Testis (tissue), 3 donors: ENCODE measurements around the gene SLC1A3. TPM values are rescaled to one million over a fixed set of nuclear protein-coding genes. Genes with fewer than 3 reads are reported as not detected.

Source experiments
- DNase-seq: peaks from one replicate; pipeline ENCODE4 v3.0.0-alpha.2; 2019
- H3K27ac ChIP-seq, 2 donors: fragments of 200-600 bp; sonication (generic); one replicate each; pipeline ENCODE4 v1.5.1; 2019
- H3K27me3 ChIP-seq: fragments of 200-600 bp; sonication (generic); one replicate; pipeline ENCODE4 v1.5.1; 2019
- H3K36me3 ChIP-seq: fragments of 200-600 bp; sonication (generic); one replicate; pipeline ENCODE4 v1.5.1; 2017; ENCODE audit warnings: low read depth; ENCODE audit errors: missing control alignments
- H3K4me1 ChIP-seq: fragments of 200-600 bp; sonication (generic); one replicate; pipeline ENCODE4 v1.5.1; 2019
- H3K4me3 ChIP-seq, 2 donors: fragments of 200-600 bp; sonication (generic); one replicate each; pipeline ENCODE4 v1.5.1; 2017 to 2019
- H3K9me3 ChIP-seq: fragments of 200-600 bp; sonication (generic); one replicate; pipeline ENCODE4 v1.5.1; 2017
- POLR2A ChIP-seq: fragments of 450-650 bp; IDR thresholded peaks from one replicate; pipeline ENCODE4 v1.6.1; 2017; ENCODE audit warnings: antibody characterized with exemption, mild to moderate bottlenecking, moderate library complexity
- WGBS, 2 donors: methylation state at CpG; one replicate each; pipeline ENCODE4 v1.1.5; 2018; 5-methylcytosine and 5-hydroxymethylcytosine counted together
- intact Hi-C: fragments of 100-400 bp; cut with DNase I; formaldehyde crosslinking; loops from one replicate; pipeline ENCODE4 v1.15.1; 2023; ENCODE audit warnings: low total_unique reads
- polyA plus RNA-seq: library from polyadenylated mRNA; stranded (reverse); fragments of 350-450 nt; fragmentation: Illumina TruSeq; extraction: RNeasy Lipid Tissue Mini Kit (QIAGEN cat#74804); gene quantifications from one replicate; pipeline ENCODE4 v1.2.3, GENCODE V29; 2014; ENCODE audit warnings: low read depth, low replicate concordance; ENCODE audit not compliant: insufficient read depth
- total RNA-seq, 2 donors: library from RNA; depleted of rRNA; stranded (reverse); fragments of >200 nt; gene quantifications; one replicate each; pipeline ENCODE4 v1.2.3, GENCODE V29; 2016
- TF ChIP-seq, protein P1 (sequence below), 3 experiments: fragments of 450-650 bp in 2 of 3; fragments of 200-600 bp in 1 of 3; sonication (generic) in 1 of 3; IDR thresholded peaks; one replicate each; pipeline ENCODE4 v1.5.1; 2016 to 2019; ENCODE audit warnings: antibody characterized with exemption in 3 of 3, mild to moderate bottlenecking in 2 of 3, moderate library complexity in 1 of 3

Gene SLC1A3
- total and polyA plus RNA-seq, 3 donors from 2014 or later = 3.6 to 10.8 (median 6.6) TPM

DNA sequence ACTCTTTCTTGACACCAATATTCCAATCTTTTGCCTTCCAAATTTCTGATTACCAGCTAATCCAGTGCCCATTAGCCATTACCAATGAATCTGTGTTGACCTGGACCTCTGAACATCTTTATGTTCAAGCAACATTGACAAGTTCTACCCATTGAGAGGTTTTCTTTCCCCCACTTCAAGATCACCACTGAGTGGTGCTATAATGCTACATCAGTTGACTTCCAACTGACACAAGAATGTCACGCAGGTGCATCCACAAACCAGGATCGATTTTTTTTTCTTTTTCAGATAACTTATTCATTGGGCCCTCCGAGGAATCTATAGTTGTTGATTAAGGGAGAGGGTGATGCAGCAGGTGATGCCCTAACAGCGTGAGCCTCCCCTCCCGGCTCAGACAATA lies 102.6 kb downstream of the SLC1A3 start:
- DNase-seq = no peak
- H3K4me1 ChIP-seq = no peaks in the 10 kb centered on the region
- TF ChIP-seq, protein P1, sequence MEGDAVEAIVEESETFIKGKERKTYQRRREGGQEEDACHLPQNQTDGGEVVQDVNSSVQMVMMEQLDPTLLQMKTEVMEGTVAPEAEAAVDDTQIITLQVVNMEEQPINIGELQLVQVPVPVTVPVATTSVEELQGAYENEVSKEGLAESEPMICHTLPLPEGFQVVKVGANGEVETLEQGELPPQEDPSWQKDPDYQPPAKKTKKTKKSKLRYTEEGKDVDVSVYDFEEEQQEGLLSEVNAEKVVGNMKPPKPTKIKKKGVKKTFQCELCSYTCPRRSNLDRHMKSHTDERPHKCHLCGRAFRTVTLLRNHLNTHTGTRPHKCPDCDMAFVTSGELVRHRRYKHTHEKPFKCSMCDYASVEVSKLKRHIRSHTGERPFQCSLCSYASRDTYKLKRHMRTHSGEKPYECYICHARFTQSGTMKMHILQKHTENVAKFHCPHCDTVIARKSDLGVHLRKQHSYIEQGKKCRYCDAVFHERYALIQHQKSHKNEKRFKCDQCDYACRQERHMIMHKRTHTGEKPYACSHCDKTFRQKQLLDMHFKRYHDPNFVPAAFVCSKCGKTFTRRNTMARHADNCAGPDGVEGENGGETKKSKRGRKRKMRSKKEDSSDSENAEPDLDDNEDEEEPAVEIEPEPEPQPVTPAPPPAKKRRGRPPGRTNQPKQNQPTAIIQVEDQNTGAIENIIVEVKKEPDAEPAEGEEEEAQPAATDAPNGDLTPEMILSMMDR (IDR thresholded peaks at IDR 0.05) = no peak
- TF ChIP-seq POLR2A = no peak
- H3K9me3 ChIP-seq = no peaks in the 10 kb centered on the region
- no peak overlapping the region for H3K4me3 ChIP-seq
- no peaks in the 10 kb centered on the region for H3K27me3 ChIP-seq
- WGBS, 2 donors = 82 to 84% methylated on average over 5 of the region's 5 CpGs
- no peaks in the 10 kb centered on the region for H3K36me3 ChIP-seq
- intact Hi-C loops = no loop called here
- no peak overlapping the region for H3K27ac ChIP-seq

DNA sequence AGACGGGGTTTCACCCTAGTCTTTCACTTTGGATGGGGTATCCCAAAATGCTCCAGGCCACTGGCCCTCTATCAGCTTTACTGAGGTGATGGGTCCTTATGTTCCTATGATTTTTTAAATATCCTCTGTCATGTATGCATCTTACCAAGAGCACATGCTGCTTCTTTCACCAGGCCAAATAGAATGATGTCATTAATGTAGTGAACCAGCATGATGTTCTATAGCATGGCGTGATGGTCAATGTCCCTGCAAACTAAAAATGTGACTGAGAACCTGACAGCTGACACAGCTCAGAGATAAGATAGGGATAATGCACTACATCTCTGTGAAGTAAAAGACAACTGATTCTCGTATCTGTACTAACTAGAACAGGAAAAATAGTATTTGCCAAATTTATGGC lies 103.6 kb downstream of the SLC1A3 start:
- Histone ChIP-seq H3K9me3 (no peaks in the 10 kb centered on the region), H3K36me3 (no peaks in the 10 kb centered on the region), H3K27ac (no peak overlapping the region), H3K27me3 (no peaks in the 10 kb centered on the region), H3K4me3 (no peak overlapping the region), H3K4me1 (no peaks in the 10 kb centered on the region)
- intact Hi-C loops = no loop called here
- TF ChIP-seq, protein P1 (IDR thresholded peaks at IDR 0.05) = no peak
- TF ChIP-seq POLR2A = no peak
- WGBS, 2 donors = 60 to 61% methylated on average over 3 of the region's 3 CpGs
- no peak for DNase-seq

DNA sequence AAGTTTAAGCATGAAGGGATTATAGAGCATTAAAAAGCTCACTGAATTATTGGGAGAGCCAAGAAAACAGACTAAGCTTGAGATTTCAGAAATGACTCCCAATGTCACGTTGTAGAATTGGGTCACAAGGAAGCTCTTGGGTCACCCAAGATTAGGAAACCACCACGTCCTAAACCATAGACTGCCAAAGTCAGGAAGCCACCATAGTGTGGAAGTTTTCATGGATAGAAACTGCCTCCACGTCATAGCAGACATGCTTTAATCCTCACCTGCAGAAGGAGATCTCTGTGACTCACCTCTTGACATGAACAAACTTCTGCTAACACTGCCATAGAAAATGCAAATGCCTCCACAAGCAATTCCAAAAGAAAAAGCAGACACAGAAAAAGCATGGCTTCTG lies 106.3 kb downstream of the SLC1A3 start:
- TF ChIP-seq, protein P1 (IDR thresholded peaks at IDR 0.05) = no peak
- intact Hi-C loops = no loop called here
- H3K27me3 ChIP-seq = no peaks in the 10 kb centered on the region
- H3K36me3 ChIP-seq = no peaks in the 10 kb centered on the region
- no peak for DNase-seq
- H3K27ac ChIP-seq = no peak overlapping the region
- WGBS, 2 donors = 77 to 83% methylated on average over 3 of the region's 3 CpGs
- no peaks in the 10 kb centered on the region for H3K9me3 ChIP-seq
- no peaks in the 10 kb centered on the region for H3K4me1 ChIP-seq
- H3K4me3 ChIP-seq = no peak overlapping the region

DNA sequence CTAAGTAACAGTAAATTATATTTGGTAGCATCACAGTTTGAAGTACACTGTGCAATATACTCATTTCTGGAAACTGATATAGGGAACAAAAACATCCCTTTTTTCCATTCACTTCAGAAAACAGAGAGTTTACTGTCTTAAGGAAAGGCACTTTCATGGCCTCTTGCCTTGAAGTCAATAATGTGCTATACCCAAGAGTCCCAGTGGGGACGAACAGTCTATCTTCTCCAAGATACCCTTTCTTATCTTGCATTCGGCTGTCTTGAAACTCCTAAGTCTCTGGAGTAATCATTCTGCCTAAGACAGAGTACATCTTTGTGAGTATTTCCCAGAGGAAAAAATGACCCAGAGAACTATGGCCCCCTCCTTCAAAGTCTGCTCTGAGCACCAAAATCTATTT lies 107.1 kb downstream of the SLC1A3 start:
- Histone ChIP-seq H3K36me3 (no peaks in the 10 kb centered on the region), H3K27ac (no peak overlapping the region), H3K4me3 (no peak overlapping the region), H3K9me3 (no peaks in the 10 kb centered on the region), H3K27me3 (no peaks in the 10 kb centered on the region), H3K4me1 (no peaks in the 10 kb centered on the region)
- DNase-seq = no peak
- TF ChIP-seq POLR2A = no peak
- intact Hi-C loops = no loop called here
- WGBS, 2 donors = 17 to 27% methylated on average over 2 of the region's 2 CpGs

DNA sequence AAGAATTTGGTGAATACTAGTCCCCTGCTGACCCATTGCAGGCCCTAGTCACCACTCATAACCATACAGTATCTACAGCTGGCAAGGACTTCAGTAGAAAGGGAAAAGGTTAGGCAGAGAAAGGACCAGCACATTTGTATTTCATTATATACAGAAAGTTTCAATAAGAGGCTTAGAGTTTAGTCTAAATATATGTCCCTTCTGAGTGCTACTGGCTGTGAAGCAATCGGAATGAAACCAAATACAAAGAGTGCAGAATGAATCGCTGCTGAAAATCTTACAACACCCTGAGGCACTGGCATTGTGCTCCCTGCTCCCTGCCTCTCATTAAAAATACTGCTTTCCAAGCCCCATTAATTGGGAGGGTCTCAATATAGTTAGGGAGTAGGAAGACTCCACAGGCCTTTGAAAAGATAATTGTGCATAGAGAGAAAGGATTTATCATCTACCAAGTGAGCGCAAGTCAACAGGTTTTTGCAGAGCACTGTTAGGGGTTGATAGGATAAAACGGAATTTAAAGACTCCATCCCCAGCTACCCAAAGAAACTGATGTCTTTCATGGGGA lies 110.8 kb downstream of the SLC1A3 start:
- H3K36me3 ChIP-seq = no peaks in the 10 kb centered on the region
- TF ChIP-seq POLR2A = no peak
- TF ChIP-seq, protein P1 (IDR thresholded peaks at IDR 0.05) = no peak
- no peak for DNase-seq
- 75 to 87% methylated on average over 4 of the region's 4 CpGs for WGBS, 2 donors
- no peak overlapping the region for H3K27ac ChIP-seq
- H3K27me3 ChIP-seq = no peaks in the 10 kb centered on the region
- H3K4me3 ChIP-seq = no peak overlapping the region
- intact Hi-C loops = no loop called here
- no peaks in the 10 kb centered on the region for H3K4me1 ChIP-seq
- no peaks in the 10 kb centered on the region for H3K9me3 ChIP-seq
